HL-60 (cell line): ENCODE results near the gene APOBEC3F.
A peak's percentile ranks its signal among the peaks of the same experiment; 100 is the strongest.

Experiments used
- DNase-seq, 2 experiments: peaks; one replicate each; pipeline ENCODE4 v3.0.0-alpha.2; 2010 to 2020; ENCODE audit warnings: low read depth in 1 of 2, low spot score in 1 of 2
- H3K27ac ChIP-seq: fragments of 250-450 bp; sonication (Bioruptor Pico); replicated peaks from 2 replicates; pipeline ENCODE4 v1.5.1; 2020; ENCODE audit warnings: mild to moderate bottlenecking, moderate library complexity
- H3K27me3 ChIP-seq: fragments of 250-450 bp; sonication (Bioruptor Pico); 2 replicates; pipeline ENCODE4 v1.5.1; 2021; ENCODE audit warnings: mild to moderate bottlenecking, moderate library complexity; ENCODE audit not compliant: insufficient read depth, poor library complexity, severe bottlenecking
- H3K4me3 ChIP-seq: replicated peaks from 2 replicates; pipeline ENCODE4 v1.5.1; 2011; ENCODE audit warnings: mild to moderate bottlenecking, control low read depth, low read length; ENCODE audit not compliant: insufficient read depth
- GABPA ChIP-seq: IDR thresholded peaks from 2 replicates; pipeline ENCODE4 v1.6.1; 2012; ENCODE audit warnings: low read depth
- POLR2AphosphoS5 ChIP-seq: IDR thresholded peaks from 2 replicates; pipeline ENCODE4 v1.6.1; 2012; ENCODE audit warnings: low read depth
- SPI1 ChIP-seq: IDR thresholded peaks from 2 replicates; pipeline ENCODE4 v1.6.1; 2012; ENCODE audit warnings: low read depth, mild to moderate bottlenecking, borderline replicate concordance
- TF ChIP-seq, protein P1 (sequence below): IDR thresholded peaks from 2 replicates; pipeline ENCODE4 v1.6.1; 2012; ENCODE audit warnings: low read depth; ENCODE audit not compliant: insufficient replicate concordance
- TF ChIP-seq, protein P2 (sequence below): IDR thresholded peaks from one replicate; pipeline ENCODE4 v1.5.1; 2011; ENCODE audit warnings: low read length, control low read depth, inconsistent platforms; ENCODE audit not compliant: insufficient read depth

APOBEC3F gene

DNA sequence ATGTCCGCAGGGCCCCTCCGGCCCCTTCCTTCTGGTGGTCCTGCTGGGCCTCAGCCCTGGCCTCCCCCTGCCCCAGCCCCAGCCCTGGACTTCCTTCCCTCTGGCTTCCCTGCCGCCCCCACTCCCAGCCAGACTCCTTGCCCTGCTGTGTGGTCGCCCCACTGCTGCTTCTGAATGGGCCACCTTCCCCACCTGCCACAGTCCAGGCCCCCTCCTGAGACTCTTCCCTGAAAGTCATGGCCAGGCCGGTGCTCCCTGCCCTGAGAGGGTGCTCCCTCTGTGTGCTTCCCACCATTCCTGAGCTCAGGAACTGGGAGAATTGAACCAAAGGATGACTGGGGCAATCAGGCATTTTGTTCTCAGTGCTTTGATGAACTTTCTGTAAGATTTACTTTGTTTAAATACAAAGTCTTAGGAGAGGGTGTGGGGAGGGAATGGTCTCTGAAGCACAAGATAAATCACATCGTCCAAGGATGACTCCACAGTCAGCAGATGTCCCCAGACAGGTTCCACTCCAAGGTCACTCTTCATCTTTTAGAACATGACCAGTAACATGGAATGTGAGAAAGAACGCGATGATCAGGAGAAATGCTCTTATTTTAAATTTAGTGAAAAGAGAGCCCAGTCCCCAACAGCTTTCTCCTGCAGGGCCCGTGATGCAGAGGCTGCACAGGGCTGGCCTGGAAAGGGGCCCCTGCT is 19.0 kb upstream of the APOBEC3F start:
- TF ChIP-seq GABPA (no peak), POLR2AphosphoS5 (no peak), SPI1 (no peak)
- TF ChIP-seq, protein P1, sequence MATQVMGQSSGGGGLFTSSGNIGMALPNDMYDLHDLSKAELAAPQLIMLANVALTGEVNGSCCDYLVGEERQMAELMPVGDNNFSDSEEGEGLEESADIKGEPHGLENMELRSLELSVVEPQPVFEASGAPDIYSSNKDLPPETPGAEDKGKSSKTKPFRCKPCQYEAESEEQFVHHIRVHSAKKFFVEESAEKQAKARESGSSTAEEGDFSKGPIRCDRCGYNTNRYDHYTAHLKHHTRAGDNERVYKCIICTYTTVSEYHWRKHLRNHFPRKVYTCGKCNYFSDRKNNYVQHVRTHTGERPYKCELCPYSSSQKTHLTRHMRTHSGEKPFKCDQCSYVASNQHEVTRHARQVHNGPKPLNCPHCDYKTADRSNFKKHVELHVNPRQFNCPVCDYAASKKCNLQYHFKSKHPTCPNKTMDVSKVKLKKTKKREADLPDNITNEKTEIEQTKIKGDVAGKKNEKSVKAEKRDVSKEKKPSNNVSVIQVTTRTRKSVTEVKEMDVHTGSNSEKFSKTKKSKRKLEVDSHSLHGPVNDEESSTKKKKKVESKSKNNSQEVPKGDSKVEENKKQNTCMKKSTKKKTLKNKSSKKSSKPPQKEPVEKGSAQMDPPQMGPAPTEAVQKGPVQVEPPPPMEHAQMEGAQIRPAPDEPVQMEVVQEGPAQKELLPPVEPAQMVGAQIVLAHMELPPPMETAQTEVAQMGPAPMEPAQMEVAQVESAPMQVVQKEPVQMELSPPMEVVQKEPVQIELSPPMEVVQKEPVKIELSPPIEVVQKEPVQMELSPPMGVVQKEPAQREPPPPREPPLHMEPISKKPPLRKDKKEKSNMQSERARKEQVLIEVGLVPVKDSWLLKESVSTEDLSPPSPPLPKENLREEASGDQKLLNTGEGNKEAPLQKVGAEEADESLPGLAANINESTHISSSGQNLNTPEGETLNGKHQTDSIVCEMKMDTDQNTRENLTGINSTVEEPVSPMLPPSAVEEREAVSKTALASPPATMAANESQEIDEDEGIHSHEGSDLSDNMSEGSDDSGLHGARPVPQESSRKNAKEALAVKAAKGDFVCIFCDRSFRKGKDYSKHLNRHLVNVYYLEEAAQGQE = no peak
- TF ChIP-seq, protein P2, sequence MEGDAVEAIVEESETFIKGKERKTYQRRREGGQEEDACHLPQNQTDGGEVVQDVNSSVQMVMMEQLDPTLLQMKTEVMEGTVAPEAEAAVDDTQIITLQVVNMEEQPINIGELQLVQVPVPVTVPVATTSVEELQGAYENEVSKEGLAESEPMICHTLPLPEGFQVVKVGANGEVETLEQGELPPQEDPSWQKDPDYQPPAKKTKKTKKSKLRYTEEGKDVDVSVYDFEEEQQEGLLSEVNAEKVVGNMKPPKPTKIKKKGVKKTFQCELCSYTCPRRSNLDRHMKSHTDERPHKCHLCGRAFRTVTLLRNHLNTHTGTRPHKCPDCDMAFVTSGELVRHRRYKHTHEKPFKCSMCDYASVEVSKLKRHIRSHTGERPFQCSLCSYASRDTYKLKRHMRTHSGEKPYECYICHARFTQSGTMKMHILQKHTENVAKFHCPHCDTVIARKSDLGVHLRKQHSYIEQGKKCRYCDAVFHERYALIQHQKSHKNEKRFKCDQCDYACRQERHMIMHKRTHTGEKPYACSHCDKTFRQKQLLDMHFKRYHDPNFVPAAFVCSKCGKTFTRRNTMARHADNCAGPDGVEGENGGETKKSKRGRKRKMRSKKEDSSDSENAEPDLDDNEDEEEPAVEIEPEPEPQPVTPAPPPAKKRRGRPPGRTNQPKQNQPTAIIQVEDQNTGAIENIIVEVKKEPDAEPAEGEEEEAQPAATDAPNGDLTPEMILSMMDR = no peak

DNA sequence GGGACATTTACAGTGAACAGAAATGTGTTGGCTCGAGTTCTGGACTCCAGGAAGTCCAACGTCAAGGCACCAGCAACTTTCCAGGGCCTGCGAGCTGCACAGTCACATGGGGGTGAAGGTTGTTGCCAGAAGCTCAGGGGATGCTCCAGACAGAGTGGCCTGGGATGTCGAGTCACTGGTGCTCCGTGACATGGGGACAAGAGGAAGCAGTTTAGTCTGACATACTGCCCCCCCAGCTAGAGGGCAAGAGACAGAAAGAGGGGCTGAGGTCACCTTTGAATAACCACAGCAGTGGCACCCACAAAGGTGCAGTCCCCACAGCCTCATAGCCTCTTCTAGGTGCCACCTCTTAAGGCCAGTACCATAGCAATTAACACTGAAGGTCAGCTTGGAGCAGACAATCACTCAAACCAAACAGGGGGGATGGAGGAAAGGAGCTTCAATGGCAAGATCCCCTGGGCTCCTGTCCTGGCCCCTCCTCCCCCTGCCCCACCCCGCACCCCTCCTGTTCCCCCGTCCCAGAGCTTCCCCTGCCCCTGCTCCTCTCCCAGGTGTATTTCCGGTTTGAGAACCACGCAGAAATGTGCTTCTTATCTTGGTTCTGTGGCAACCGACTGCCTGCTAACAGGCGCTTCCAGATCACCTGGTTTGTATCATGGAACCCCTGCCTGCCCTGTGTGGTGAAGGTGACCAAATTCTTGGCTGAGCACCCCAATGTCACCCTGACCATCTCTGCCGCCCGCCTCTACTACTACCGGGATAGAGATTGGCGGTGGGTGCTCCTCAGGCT is 15.9 kb upstream of the APOBEC3F start:
- TF ChIP-seq, protein P1 = no peak
- no peak for TF ChIP-seq GABPA
- TF ChIP-seq POLR2AphosphoS5 = no peak
- TF ChIP-seq, protein P2 = no peak
- TF ChIP-seq SPI1 = no peak
- Histone ChIP-seq H3K27me3 (no peaks in the 10 kb centered on the region), H3K4me3 (no peak overlapping the region), H3K27ac (no peak overlapping the region)
- no peak for DNase-seq

More for the DNA sequence above, 19.0 kb upstream of the APOBEC3F start:
- H3K4me3 ChIP-seq = no peak overlapping the region
- no peaks in the 10 kb centered on the region for H3K27me3 ChIP-seq
- H3K27ac ChIP-seq = peak overlapping the region; percentile 60; the same call in 1 of the 2 replicates
- no peak for DNase-seq

DNA sequence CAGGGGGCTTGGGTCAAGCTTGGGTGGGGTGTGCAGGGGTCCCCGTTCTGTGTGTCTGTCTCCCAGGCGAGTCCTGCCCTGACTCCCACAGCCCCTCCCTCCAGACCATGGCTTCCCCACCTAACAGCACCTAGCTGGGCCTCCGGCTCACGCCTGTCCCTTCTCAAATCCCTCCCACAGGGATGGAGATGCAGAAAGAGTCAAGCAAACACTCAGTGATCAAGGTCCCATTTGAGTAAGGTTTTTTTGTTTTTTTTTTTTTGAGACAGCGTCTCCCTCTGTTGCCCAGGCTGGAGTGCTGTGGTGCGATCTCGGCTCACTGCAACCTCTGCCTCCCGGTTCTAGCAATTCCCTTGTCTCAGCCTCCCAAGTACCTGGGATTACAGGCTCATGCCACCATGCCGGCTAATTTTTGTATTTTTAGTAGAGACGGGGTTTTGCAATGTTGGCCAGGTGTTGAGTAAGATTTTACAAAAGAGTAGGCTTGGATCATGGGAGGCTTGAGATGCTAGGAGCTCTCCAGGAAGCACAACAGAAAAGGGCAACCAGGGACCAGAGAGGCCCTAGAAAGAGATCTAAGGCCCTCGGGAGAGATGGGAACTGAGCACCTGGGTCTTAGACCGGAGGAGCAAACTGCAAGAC is 14.0 kb upstream of the APOBEC3F start:
- TF ChIP-seq, protein P2 = no peak
- TF ChIP-seq POLR2AphosphoS5 (no peak), SPI1 (no peak), GABPA (no peak)
- TF ChIP-seq, protein P1 = no peak
- Histone ChIP-seq H3K4me3 (no peak overlapping the region), H3K27me3 (no peaks in the 10 kb centered on the region), H3K27ac (no peak overlapping the region)
- DNase-seq = no peak
